ENCODE data around the gene NXPE1. TPM values are rescaled to one million over a fixed set of nuclear protein-coding genes. Genes with fewer than 3 reads are reported as not detected.
"Not testable (repeated sequence)": the region's sequence is repeated elsewhere in the genome, so short reads cannot be mapped to it uniquely, and the experiment has no call there.

NXPE1 gene
- total RNA-seq: 100 to 1,000 TPM; 210 to 217 TPM

DNA sequence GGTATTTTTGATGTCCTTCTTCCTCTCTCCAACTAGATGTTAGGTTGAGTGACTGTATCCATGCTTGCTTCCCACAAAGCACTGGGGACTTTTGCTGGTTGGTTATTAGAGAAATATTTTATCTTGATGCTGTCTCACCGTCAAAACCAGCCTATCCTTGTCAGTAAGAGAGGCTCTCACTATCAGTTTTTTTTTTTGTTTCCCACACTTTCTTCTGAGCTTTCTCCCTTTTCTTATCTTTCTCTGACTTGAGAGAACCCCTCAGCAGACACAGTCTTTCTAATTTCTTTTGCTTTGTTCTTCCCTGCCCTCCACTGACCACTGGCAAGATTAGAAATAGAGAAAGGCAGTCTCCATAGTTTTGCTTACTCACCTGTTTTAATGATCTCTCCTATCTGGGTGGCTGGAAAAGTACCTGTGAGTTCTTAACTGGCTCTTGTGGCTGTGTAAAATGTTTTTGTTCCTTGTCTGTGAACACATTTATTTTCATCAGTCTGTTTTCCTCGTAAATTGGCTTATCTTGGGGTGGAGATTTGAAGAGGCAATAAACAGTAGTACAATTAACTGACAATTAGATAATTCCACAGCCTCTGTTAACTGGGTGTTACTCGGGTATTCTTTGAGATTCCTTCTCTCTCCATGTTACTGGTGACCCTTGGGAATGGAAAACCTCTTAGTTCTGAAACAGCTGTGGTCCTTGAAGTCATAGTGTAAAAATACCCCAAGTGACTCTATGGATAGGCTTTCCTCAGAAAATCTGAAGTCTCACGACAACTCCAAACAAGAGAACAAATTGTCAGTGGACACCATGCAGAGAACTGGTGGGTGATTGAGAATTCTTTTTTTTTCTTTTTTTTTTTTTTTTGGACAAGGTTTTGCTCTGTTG, at the start of gene NXPE1:
Gene NXPE1, minus strand, starts transcription at position 457 of the 886 bp plus-strand sequence. CDS start 8,680 bp downstream, outside the sequence.
- intact Hi-C loops (cut with DNase I): loop anchor here (5.0 kb wide), 1 partner anchor 33 kb away; no protein-coding TSS in a partner anchor
- Histone ChIP-seq H3K4me1 (no peaks in the 10 kb centered on the region), H3K4me3 (peak within 1 kb of the TSS; percentile 41), H3K27me3 (no peaks in the 10 kb centered on the region), H3K9ac (ENCODE audit: low read depth in 2 of 2, low read length in 2 of 2) (peak within 1 kb of the TSS; percentile 33 to 85), H3K36me3 (no peaks in the 10 kb centered on the region), H3K9me3 (no peaks in the 10 kb centered on the region), H3K27ac (peak within 1 kb of the TSS; percentile 79)
- TF ChIP-seq, protein P1, sequence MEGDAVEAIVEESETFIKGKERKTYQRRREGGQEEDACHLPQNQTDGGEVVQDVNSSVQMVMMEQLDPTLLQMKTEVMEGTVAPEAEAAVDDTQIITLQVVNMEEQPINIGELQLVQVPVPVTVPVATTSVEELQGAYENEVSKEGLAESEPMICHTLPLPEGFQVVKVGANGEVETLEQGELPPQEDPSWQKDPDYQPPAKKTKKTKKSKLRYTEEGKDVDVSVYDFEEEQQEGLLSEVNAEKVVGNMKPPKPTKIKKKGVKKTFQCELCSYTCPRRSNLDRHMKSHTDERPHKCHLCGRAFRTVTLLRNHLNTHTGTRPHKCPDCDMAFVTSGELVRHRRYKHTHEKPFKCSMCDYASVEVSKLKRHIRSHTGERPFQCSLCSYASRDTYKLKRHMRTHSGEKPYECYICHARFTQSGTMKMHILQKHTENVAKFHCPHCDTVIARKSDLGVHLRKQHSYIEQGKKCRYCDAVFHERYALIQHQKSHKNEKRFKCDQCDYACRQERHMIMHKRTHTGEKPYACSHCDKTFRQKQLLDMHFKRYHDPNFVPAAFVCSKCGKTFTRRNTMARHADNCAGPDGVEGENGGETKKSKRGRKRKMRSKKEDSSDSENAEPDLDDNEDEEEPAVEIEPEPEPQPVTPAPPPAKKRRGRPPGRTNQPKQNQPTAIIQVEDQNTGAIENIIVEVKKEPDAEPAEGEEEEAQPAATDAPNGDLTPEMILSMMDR (IDR thresholded peaks at IDR 0.05): no peak
- no peak for DNase-seq

DNA sequence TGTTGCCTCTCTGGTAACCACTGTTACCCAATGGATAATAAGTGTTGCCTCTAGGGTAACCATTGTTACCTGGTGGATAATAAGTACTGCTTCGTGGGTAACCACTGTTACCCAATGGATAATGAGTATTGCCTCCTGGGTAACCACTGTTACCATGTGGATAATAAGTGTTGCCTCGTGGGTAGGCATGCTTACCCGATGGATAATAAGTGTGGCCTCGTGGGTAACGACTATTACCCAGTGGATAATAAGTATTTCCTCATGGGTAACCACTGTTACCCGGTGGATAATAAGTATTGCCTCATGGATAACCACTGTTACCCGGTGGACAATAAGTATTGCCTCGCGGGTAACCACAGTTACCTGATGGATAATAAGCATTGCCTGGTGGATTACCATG, 49.7 kb upstream of the NXPE1 start:
- Histone ChIP-seq H3K9me3 (no peaks in the 10 kb centered on the region), H3K4me1 (no peaks in the 10 kb centered on the region), H3K27ac (no peak overlapping the region), H3K4me3 (no peak overlapping the region), H3K9ac (ENCODE audit: low read depth in 2 of 2, low read length in 2 of 2) (no peak overlapping the region), H3K27me3 (no peaks in the 10 kb centered on the region), H3K36me3 (no peaks in the 10 kb centered on the region)
- DNase-seq: peak; percentile 4
- TF ChIP-seq, protein P1 (IDR thresholded peaks at IDR 0.05): no peak
- intact Hi-C loops (cut with DNase I): no loop called here

DNA sequence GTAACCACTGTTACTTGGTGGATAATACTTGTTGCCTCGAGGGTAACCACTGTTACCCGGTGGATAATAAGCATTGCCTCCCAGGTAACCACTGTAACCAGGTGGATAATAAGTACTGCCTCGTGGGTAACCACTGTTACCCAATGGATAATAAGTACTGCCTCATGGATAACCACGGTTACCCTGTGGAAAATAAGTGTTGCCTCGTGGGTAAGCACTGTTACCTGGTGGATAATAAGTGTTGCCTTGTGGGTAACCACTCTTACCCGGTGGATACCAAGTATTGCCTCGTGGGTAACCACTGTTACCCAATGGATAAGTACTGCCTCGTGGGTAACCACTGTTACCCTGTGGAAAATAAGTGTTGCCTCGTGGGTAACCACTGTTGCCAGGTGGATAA, 48.9 kb upstream of the NXPE1 start:
- H3K9me3 ChIP-seq; H3K4me3 ChIP-seq; H3K27me3 ChIP-seq; H3K27ac ChIP-seq; H3K4me1 ChIP-seq; H3K36me3 ChIP-seq; H3K9ac ChIP-seq (ENCODE audit: low read depth in 2 of 2, low read length in 2 of 2); intact Hi-C loops (cut with DNase I): not testable (repeated sequence)
- peak; percentile 4 for DNase-seq

DNA sequence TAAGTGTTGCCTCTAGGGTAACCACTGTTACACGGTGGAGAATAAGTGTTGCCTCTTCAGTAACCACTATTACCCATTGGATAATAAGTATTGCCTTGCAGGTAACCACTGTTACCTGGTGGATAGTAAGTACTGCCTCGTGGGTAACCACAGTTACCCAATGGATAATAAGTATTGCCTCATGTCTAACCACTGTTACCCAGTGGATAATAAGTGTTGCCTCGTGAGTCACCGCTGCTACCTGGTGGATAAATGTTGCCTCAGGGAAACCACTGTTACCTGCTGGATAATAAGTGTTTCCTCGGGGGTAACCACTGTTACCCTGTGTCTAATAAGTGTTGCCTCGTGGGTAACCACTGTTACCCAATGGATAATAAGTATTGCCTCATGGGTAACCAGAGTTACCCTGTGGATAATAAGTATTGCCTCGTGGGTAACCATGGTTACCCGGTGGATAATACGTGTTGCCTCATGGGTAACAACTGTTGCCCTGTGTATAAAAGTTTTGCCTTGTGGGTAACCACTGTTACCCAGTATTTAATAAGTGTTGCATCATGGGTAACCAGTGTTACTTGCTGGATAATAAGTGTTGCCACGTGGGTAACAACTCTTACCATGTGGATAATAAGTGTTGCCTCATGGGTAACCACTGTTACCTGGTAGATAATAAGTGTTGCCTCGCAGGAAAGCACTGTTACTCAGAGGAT, 48.2 kb upstream of the NXPE1 start:
- TF ChIP-seq, protein P1 (IDR thresholded peaks at IDR 0.05): no peak
- Histone ChIP-seq H3K27me3 (no peaks in the 10 kb centered on the region), H3K9me3 (no peaks in the 10 kb centered on the region), H3K4me3 (no peak overlapping the region), H3K27ac (no peak overlapping the region), H3K4me1 (no peaks in the 10 kb centered on the region), H3K9ac (ENCODE audit: low read depth in 2 of 2, low read length in 2 of 2) (no peak overlapping the region), H3K36me3 (no peaks in the 10 kb centered on the region)
- intact Hi-C loops (cut with DNase I): no loop called here
- DNase-seq: peak; percentile 12

DNA sequence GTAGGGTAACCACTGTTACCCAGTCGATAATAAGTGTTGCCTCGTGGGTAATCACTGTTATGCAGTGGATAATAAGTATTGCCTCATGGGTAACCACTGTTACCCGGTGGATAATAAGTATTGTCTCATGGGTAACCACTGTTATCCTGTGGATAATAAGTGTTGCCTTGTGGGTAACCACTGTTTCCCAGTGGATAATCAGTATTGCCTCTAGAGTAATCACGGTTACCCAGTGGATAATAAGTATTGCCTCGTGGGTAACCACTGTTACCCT, 47.1 kb upstream of the NXPE1 start:
- H3K9ac ChIP-seq (ENCODE audit: low read depth in 2 of 2, low read length in 2 of 2); H3K9me3 ChIP-seq; H3K4me1 ChIP-seq; DNase-seq; intact Hi-C loops (cut with DNase I); H3K4me3 ChIP-seq; H3K27me3 ChIP-seq; H3K27ac ChIP-seq; H3K36me3 ChIP-seq: not testable (repeated sequence)

DNA sequence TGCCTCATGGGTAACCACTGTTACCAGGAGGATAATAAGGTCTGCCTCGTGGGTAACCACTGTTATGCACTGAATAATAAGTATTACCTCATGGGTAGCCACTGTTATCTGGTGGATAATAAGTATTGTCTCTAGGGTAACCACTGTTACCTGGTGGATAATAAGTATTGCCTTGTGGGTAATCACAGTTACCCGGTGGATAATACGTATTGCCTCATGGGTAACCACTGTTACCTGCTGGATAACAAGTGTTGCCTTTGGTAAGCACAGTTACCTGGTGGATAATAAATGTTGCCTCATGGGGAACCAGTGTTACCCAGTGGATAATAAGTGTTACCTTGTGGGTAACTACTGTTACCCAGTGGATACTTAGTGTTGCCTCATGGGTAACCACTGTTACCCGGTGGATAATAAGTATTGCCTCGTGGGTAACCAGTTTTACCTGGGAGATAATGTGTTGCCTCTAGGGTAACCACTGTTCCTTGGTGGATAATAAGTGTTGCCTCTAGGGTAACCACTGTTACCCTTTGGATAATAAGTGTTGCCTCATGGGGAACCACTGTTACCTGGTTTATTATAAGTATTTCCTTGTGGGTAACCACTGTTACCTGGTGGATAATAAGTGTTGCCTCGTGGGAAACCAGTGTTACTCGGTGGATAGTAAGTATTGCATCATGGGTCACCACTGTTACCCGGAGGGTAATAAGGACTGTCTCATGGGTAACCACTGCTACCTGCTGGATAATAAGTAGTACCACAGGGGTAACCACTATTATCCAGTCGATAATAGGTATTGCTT, 46.5 kb upstream of the NXPE1 start:
- no peak for DNase-seq

More for the DNA sequence above, 46.5 kb upstream of the NXPE1 start:
- Histone ChIP-seq H3K9me3 (no peaks in the 10 kb centered on the region), H3K27me3 (no peaks in the 10 kb centered on the region), H3K27ac (no peak overlapping the region), H3K4me1 (no peaks in the 10 kb centered on the region), H3K36me3 (no peaks in the 10 kb centered on the region), H3K9ac (ENCODE audit: low read depth in 2 of 2, low read length in 2 of 2) (no peak overlapping the region), H3K4me3 (no peak overlapping the region)
- TF ChIP-seq, protein P1 (IDR thresholded peaks at IDR 0.05): no peak
- intact Hi-C loops (cut with DNase I): no loop called here

Measured in colonic mucosa (tissue), 4 donors.